ENCODE results near the gene PARP8. TPM values are rescaled to one million over a fixed set of nuclear protein-coding genes. Genes with fewer than 3 reads are reported as not detected.
"Not testable (repeated sequence)": the region's sequence is repeated elsewhere in the genome, so short reads cannot be mapped to it uniquely, and the experiment has no call there.

PARP8 gene
- total and polyA plus RNA-seq, 2 of the 8 experiments (the other 6 are each of a cell fraction or from before 2014, with no cell fraction given): 16.6 to 30.6 TPM

DNA sequence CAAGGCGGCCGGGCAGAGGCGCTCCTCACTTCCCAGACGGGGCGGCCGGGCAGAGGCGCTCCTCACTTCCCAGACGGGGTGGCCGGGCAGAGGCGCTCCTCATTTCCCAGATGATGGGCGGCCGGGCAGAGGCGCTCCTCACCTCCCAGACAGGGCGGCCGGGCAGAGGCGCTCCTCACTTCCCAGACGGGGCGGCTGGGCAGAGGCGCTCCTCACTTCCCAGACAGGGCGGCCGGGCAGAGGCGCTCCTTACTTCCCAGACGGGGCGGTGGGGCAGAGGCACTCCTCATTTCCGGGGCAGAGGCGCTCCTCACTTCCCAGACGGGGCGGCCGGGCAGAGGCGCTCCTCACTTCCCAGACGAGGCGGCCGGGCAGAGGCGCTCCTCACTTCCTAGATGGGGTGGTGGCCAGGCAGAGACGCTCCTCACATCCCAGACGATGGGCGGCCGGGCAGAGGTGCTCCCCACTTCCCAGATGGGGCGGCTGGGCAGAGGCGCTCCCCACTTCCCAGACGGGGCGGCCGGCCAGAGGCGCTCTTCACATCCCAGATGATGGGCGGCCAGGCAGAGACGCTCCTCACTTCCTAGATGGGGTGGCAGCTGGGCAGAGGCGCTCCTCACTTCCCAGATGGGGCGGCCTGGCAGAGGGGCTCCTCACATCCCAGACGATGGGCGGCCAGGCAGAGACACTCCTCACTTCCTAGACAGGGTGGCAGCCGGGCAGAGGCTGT lies 108.2 kb downstream of the PARP8 start:
- Histone ChIP-seq H3K36me3 (ENCODE audit: control insufficient read depth in 2 of 4, insufficient read depth in 4 of 4, low read length in 3 of 4) (peaks cover 0 to 31% (median 2%) of the 10 kb centered on the region in 4 experiments; a peak in 3 of 8 replicates), H3K9me3 (ENCODE audit: insufficient read depth in 2 of 2, low read depth in 1 of 2, low read length in 1 of 2) (peaks cover 12 to 21% of the 10 kb centered on the region in 2 experiments)
- H3K14ac ChIP-seq (ENCODE audit: insufficient read length); H3K79me1 ChIP-seq (ENCODE audit: low read depth, low read length); H2AFZ ChIP-seq (ENCODE audit: low read length); H4K8ac ChIP-seq (ENCODE audit: extremely low read depth, insufficient read depth, low read length); H2BK15ac ChIP-seq (ENCODE audit: low read length); CTCF ChIA-PET (ENCODE audit: partially characterized antibody); H4K20me1 ChIP-seq (replicated peaks in 1 of 2; ENCODE audit: control insufficient read depth in 1 of 2, insufficient read depth in 2 of 2, low read length in 2 of 2); H2BK120ac ChIP-seq (replicated peaks; ENCODE audit: low read depth, low read length); POLR2A ChIA-PET (ENCODE audit: partially characterized antibody); H4K91ac ChIP-seq (replicated peaks; ENCODE audit: insufficient read length, low read length); H3K4me2 ChIP-seq (ENCODE audit: insufficient read depth in 1 of 2, low read depth in 2 of 2, low read length in 2 of 2); H3K4me1 ChIP-seq (replicated peaks in 1 of 4; ENCODE audit: control insufficient read depth in 3 of 4, insufficient read depth in 4 of 4, low read length in 3 of 4); H3K56ac ChIP-seq (replicated peaks; ENCODE audit: insufficient read length, low read depth, low read length); H3K27me3 ChIP-seq (replicated peaks in 1 of 4; ENCODE audit: control insufficient read depth in 3 of 4, extremely low read depth in 1 of 4, insufficient read depth in 3 of 4, low read length in 3 of 4); H2AK5ac ChIP-seq (ENCODE audit: low read depth, low read length); DNase-seq (ENCODE audit: low read depth in 1 of 2, low spot score in 2 of 2); H3K79me2 ChIP-seq (ENCODE audit: control insufficient read depth in 1 of 2, insufficient read depth in 2 of 2, low read length in 2 of 2); H3K4ac ChIP-seq (replicated peaks; ENCODE audit: insufficient read length, low read depth, low read length); H3K18ac ChIP-seq (ENCODE audit: extremely low read depth, low read length); H4K5ac ChIP-seq (ENCODE audit: insufficient read length, low read depth, low read length); H2BK5ac ChIP-seq (ENCODE audit: low read depth, low read length); FAIRE-seq; H3K9ac ChIP-seq (replicated peaks in 1 of 4; ENCODE audit: extremely low read depth in 1 of 4, low read depth in 3 of 4, low read length in 3 of 4); H3K4me3 ChIP-seq (ENCODE audit: extremely low read depth in 1 of 4, insufficient read depth in 2 of 4, low read depth in 3 of 4, low read length in 4 of 4); H3K23me2 ChIP-seq (ENCODE audit: low read depth, low read length); H3K27ac ChIP-seq (ENCODE audit: low read depth, low read length); H2BK20ac ChIP-seq (ENCODE audit: low read length); H2BK12ac ChIP-seq (ENCODE audit: low read depth, low read length); H3K23ac ChIP-seq (ENCODE audit: insufficient read length): not testable (repeated sequence)
- peak in 1 of 2 experiments; percentile 4; a peak in 1 of 3 replicates for TF ChIP-seq EP300 (IDR thresholded peaks at IDR 0.05; ENCODE audit: borderline replicate concordance in 1 of 2, low read depth in 2 of 2, low read length in 2 of 2)
- 97% methylated on average over 29 of the region's 51 CpGs; no CpG with 5 or more reads in 1 of the 2 experiments for WGBS, 2 experiments (ENCODE audit: extremely low coverage in 1 of 2, insufficient coverage in 1 of 2, insufficient read length in 1 of 2, insufficient replicate concordance in 2 of 2, low coverage in 1 of 2, low lambda C conversion rate in 2 of 2, missing lambda C conversion rate in 1 of 2)

Measured in H1 (cell line).